Caco-2 (cell line): Measurements from ENCODE around the gene GPR21. TPM values are rescaled to one million over a fixed set of nuclear protein-coding genes. Genes with fewer than 3 reads are reported as not detected.

Experiments
- BruUV-seq: library from RNA; stranded (reverse); fragments of 400-500 nt; replicated peaks from 2 replicates; lab custom pipeline; 2021; lab: Mats Ljungman, UMichigan
- CTCF ChIA-PET: fragments of 300-600 bp; sonication (Branson Sonifier 250); formaldehyde crosslinking; loops from one replicate; lab custom pipeline; 2022; ENCODE audit warnings: antibody characterized with exemption; lab: Charles Lee
- POLR2A ChIA-PET: fragments of 300-600 bp; sonication (Branson Sonifier 250); formaldehyde crosslinking; loops from one replicate; lab custom pipeline; 2022; ENCODE audit warnings: antibody characterized with exemption; lab: Charles Lee
- DNase-seq, 2 experiments: peaks; one replicate each; pipeline versions ENCODE4 v3.0.0 to v3.0.0-alpha.2; 2020 to 2022
- H3K27me3 ChIP-seq: replicated peaks from 2 replicates; pipeline ENCODE4 v1.6.0; 2011; ENCODE audit warnings: low read length; ENCODE audit not compliant: control insufficient read depth, insufficient read depth
- H3K36me3 ChIP-seq: 2 replicates; pipeline ENCODE4 v1.5.1; 2011; ENCODE audit warnings: low read length; ENCODE audit not compliant: control insufficient read depth, insufficient read depth
- H3K4me1 ChIP-seq: fragments of 250-450 bp; sonication (Bioruptor Pico); 2 replicates; pipeline ENCODE4 v1.5.1; 2020; ENCODE audit warnings: mild to moderate bottlenecking
- H3K4me3 ChIP-seq: 2 replicates; pipeline ENCODE4 v1.5.1; 2011; ENCODE audit warnings: low read depth, mild to moderate bottlenecking, control low read depth, low read length
- H3K9me3 ChIP-seq: fragments of 250-450 bp; sonication (Bioruptor Pico); 2 replicates; pipeline ENCODE4 v1.5.1; 2020; ENCODE audit warnings: mild to moderate bottlenecking, moderate library complexity
- H3K27ac Mint-ChIP-seq: one replicate; pipeline ENCODE4 v1.8.0; 2022; ENCODE audit warnings: mixed read lengths; ENCODE audit not compliant: unreplicated experiment
- H3K27me3 Mint-ChIP-seq: one replicate; pipeline ENCODE4 v1.8.0; 2022; ENCODE audit warnings: mixed read lengths; ENCODE audit not compliant: insufficient read depth, unreplicated experiment
- H3K36me3 Mint-ChIP-seq: one replicate; pipeline ENCODE4 v1.8.0; 2022; ENCODE audit warnings: mild to moderate bottlenecking, mixed read lengths; ENCODE audit not compliant: insufficient read depth, unreplicated experiment
- H3K4me1 Mint-ChIP-seq: one replicate; pipeline ENCODE4 v1.8.0; 2022; ENCODE audit warnings: low read depth, mixed read lengths; ENCODE audit not compliant: unreplicated experiment
- H3K4me3 Mint-ChIP-seq: one replicate; pipeline ENCODE4 v1.8.0; 2022; ENCODE audit warnings: mild to moderate bottlenecking, moderate library complexity, mixed read lengths; ENCODE audit not compliant: unreplicated experiment
- H3K9me3 Mint-ChIP-seq: one replicate; pipeline ENCODE4 v1.8.0; 2022; ENCODE audit warnings: mixed read lengths; ENCODE audit not compliant: unreplicated experiment
- CTCF ChIP-seq, 2 experiments: fragments of 200-600 bp in 1 of 2; IDR thresholded peaks; 1 replicate in 1 of 2; 2 replicates in 1 of 2; pipeline versions ENCODE4 v1.5.1 to v1.8.0; 2011 to 2022; ENCODE audit warnings: antibody characterized with exemption in 1 of 2, control low read depth in 1 of 2, inconsistent platforms in 1 of 2, low read depth in 1 of 2, low read length in 1 of 2, mild to moderate bottlenecking in 1 of 2, moderate library complexity in 1 of 2; ENCODE audit not compliant: insufficient read depth in 1 of 2, severe bottlenecking in 1 of 2, unreplicated experiment in 1 of 2
- intact Hi-C: fragments of 100-400 bp; cut with micrococcal nuclease; formaldehyde crosslinking; loops from one replicate; pipeline ENCODE4 v1.10.0; 2022; ENCODE audit not compliant: unreplicated experiment
- total RNA-seq: library from RNA; stranded (reverse); gene quantifications from 2 replicates; pipeline ENCODE4 v1.2.3, GENCODE V29; 2022

Gene GPR21
- total RNA-seq, 1 experiment from 2014 or later: 2.0 TPM

- no peak overlapping the region for H3K4me3 ChIP-seq
- Mint-ChIP-seq H3K27me3 (no peaks in the 10 kb centered on the region), H3K4me1 (peaks cover 17% of the 10 kb centered on the region), H3K27ac (no peak overlapping the region), H3K9me3 (no peaks in the 10 kb centered on the region), H3K36me3 (peaks cover 62% of the 10 kb centered on the region), H3K4me3 (no peak overlapping the region)
- no TSS peak for BruUV-seq
- peaks cover 5% of the 10 kb centered on the region; the same call in 1 of the 2 replicates for H3K4me1 ChIP-seq
- intact Hi-C loops: loop anchor here (5.0 kb wide), 1 partner anchor 349 kb away; no protein-coding TSS in a partner anchor
- TF ChIP-seq CTCF (IDR thresholded peaks at IDR 0.05; ENCODE audit: insufficient read depth in 1 of 2, low read depth in 1 of 2, low read length in 1 of 2, severe bottlenecking in 1 of 2, unreplicated experiment in 1 of 2): no peak
- no peaks in the 10 kb centered on the region for H3K9me3 ChIP-seq
- DNase-seq: no peak
- ChIA-PET POLR2A (interaction anchor here (1.1 kb wide), 1 partner anchor 93 kb away, joined by 3 read pairs; the partner anchor contains the start of gene RC3H2), CTCF (no interaction called here)
- H3K27me3 ChIP-seq: no peaks in the 10 kb centered on the region
- H3K36me3 ChIP-seq: no peaks in the 10 kb centered on the region; the same call in 1 of the 2 replicates
Measured at GRCh38 chr9:122998448-122998847, 35.0 kb upstream of the GPR21 start.

- H3K4me1 ChIP-seq: peaks cover 5% of the 10 kb centered on the region; the same call in 1 of the 2 replicates
- Mint-ChIP-seq H3K27ac (no peak overlapping the region), H3K36me3 (peaks cover 72% of the 10 kb centered on the region), H3K27me3 (no peaks in the 10 kb centered on the region), H3K9me3 (no peaks in the 10 kb centered on the region), H3K4me1 (peaks cover 17% of the 10 kb centered on the region), H3K4me3 (no peak overlapping the region)
- POLR2A ChIA-PET: no interaction called here
- intact Hi-C loops: no loop called here
- BruUV-seq: no TSS peak
- TF ChIP-seq CTCF (IDR thresholded peaks at IDR 0.05; ENCODE audit: insufficient read depth in 1 of 2, low read depth in 1 of 2, low read length in 1 of 2, severe bottlenecking in 1 of 2, unreplicated experiment in 1 of 2): no peak
- no peaks in the 10 kb centered on the region for H3K36me3 ChIP-seq
- no peaks in the 10 kb centered on the region for H3K27me3 ChIP-seq
- no peak for DNase-seq
- no peaks in the 10 kb centered on the region for H3K9me3 ChIP-seq
- H3K4me3 ChIP-seq: no peak overlapping the region
- CTCF ChIA-PET: no interaction called here
Measured at GRCh38 chr9:123000371-123001068, 32.9 kb upstream of the GPR21 start.

GRCh38 chr9:123002754-123003153 lies 30.7 kb upstream of the GPR21 start:
- Mint-ChIP-seq H3K4me3 (no peak overlapping the region), H3K27ac (no peak overlapping the region), H3K9me3 (no peaks in the 10 kb centered on the region), H3K36me3 (peaks cover 66% of the 10 kb centered on the region), H3K4me1 (peaks cover 25% of the 10 kb centered on the region), H3K27me3 (no peaks in the 10 kb centered on the region)
- 0 out of 2 replicates have a peak, but pooled peaks cover 1% of the 10 kb centered on the region for H3K36me3 ChIP-seq
- no peak overlapping the region for H3K4me3 ChIP-seq
- ChIA-PET CTCF (no interaction called here), POLR2A (no interaction called here)
- no peak for DNase-seq
- no peak for TF ChIP-seq CTCF (IDR thresholded peaks at IDR 0.05; ENCODE audit: insufficient read depth in 1 of 2, low read depth in 1 of 2, low read length in 1 of 2, severe bottlenecking in 1 of 2, unreplicated experiment in 1 of 2)
- H3K4me1 ChIP-seq: peaks cover 5% of the 10 kb centered on the region; the same call in 1 of the 2 replicates
- no peaks in the 10 kb centered on the region for H3K27me3 ChIP-seq
- intact Hi-C loops: no loop called here
- H3K9me3 ChIP-seq: no peaks in the 10 kb centered on the region
- no TSS peak for BruUV-seq
